Hematopoietic multipotent progenitor cell treated with erythropoietin and hydrocortisone succinate and interleukin-3 and kit ligand, for 15 days (in vitro differentiated cells): ENCODE results near the gene ADAM33.

ENCODE experiments used
- DNase-seq: peaks from one replicate; pipeline ENCODE4 v3.0.0-alpha.2; 2015; ENCODE audit warnings: low spot score

The ADAM33 gene

DNA sequence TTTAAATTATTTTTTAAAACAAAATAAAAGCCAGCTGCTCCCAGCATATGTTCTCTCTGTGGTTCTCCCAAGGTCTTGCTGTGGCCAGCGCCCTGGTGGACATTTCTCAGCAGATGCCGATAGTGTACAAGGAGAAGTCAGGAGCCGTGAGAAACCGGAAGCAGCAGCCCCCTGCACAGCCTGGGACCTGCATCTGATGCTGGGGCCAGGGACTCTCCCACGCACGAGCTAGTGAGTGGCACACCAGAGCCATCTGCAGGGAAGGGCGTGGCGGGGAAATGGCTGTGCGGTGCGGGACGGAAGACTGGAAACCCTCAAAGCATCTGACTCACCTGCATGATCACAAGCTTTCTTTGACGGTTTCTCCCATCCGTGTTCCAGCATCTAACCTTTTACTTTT, 35.2 kb downstream of the ADAM33 start:
- DNase-seq, result no peak

DNA sequence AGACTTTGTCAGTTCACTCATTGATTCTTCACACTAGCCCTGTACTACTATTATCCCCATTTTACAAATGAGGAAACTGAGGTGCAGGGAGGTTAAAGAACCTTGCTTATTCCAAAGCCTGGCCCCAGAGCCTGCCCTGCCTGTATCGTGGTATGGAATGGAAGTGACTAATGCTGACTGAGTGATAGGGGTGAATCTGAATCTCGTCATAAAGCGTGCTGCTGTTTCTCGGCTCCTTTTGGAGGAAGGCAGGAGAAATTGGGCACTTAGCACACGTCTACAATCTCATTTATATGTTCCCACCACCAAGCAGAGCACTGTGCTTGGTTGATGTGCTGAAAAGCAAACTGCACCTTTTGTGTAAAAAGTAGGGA, 35.8 kb downstream of the ADAM33 start:
- no peak for DNase-seq

DNA sequence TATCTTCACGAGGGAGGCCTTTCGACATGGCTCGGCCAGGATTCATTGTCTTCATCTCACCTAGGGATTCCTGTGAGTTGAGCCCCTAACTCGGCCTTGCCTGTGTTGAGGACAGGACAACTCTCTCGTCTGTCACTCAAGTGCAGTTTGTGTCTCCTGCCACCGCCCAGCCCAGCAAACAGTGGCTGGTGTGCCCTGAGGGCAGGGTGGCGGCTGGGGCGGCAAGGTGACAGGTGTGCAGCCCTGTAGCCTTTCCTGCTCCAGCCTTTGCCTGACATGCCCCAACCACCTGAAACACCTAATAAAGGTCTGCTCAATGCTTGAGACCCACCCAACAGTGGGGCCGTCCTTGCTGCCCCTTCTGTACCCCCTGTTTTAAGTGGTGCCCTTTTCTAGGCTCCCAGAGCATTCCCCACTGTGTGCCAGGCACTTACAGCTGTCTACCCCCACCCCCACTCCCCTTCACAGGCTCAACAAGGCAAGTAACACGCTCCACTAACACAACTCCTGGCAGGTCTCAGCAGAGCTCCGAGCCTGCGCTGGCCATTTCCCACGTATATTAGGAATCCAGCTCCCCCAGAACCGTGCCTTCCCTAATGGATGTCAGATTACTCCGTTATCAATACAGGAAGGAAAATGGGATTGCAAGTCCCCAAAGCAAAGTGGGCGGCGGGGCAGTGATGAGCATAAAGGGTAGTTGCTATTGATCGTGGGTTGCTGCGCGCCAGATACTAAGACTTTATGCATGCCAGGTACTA, 36.3 kb downstream of the ADAM33 start:
- no peak for DNase-seq

DNA sequence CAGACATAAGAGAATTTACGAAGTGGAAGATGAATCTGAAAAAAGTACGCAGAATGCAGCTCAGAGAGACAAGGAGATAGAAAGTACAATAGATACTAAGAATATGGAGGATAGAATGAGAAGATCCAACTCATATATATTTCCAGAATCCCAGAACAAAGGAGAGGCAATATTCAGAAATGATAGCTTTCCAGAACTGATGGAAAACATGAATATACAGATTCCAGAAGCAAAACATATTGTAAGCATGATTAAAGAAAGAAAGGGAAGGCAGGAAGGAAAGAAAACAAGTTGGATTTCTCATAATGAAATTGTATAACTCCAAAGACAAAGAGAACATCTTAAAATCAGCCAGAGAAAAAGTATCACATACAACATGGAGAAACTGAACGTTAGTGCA, 41.6 kb downstream of the ADAM33 start:
- DNase-seq, result no peak

DNA sequence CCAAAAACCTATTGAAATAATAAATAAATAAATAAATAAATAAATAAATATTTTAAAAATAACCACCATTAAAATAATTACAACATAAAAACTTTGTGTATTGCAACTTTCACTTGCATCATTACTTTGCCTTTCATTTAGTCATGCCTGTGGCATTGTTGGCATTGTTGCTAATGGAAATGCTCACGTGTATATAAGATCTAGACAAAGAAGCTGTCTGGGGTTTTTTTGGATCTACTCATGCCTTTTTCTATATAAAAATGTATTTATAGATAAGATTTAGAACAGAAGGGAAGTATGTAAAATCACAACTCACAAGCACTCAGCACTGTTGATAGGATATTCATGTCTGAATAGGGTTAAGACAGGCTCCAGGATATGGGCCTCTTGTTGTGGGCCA, 46.5 kb downstream of the ADAM33 start:
- DNase-seq, result no peak

DNA sequence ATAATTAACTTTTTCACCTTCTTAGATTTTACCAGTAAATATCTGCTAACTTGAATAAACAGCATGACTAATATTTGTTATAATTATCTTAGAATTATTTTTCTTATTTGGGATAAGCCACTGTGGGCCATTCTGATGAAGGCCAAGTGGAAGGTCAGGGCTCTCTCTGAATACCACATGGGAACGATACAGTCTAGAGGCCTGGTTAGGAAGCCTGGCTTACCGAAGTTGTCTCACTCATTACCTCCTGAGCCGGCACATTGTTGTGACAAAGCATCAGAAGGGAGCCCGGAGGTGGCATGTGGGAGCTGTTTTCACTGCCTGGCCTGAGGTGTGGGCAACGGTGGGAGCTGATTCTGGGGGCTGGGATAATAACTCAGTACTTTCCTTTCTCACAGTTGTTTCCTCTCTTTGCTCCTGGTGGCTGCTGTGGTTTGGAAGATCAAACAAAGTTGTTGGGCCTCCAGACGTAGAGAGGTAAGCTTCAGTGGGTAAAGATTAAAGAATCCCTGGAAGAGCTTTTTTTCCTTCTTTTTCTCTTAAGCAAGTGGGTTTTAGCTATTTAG, 47.8 kb downstream of the ADAM33 start:
- DNase-seq, result no peak

DNA sequence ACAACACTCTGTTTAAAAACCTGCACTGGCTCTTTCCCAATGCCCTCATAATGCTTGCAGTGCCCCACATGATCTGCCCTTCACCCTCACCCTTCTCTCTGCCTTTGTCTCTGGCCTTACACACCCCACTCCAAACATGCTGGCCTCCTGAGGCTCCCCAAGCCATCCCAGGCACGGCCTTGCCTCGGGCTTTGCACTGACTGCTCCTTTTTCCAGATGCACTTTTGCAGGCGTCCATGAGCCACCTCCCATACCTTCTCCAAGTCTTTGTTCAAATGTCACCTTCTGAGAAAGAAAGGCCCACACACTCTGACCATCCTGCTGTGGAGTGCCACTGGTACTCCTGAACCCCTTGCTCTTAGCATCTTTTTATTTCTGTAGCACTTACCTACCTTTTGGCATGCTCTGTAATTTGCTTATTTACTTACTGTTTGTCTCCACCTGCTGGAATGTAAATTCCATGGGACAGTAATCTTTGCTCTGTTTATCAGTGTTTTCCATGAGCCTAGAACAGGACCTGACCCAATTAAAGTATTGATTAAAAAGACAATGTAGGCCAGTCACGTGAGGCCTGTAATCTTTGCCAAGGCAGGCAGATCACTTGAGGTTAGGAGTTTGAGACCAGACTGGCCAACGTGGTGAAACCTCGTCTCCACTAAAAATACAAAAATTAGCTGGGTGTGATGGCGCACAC, 49.4 kb downstream of the ADAM33 start:
- no peak for DNase-seq

DNA sequence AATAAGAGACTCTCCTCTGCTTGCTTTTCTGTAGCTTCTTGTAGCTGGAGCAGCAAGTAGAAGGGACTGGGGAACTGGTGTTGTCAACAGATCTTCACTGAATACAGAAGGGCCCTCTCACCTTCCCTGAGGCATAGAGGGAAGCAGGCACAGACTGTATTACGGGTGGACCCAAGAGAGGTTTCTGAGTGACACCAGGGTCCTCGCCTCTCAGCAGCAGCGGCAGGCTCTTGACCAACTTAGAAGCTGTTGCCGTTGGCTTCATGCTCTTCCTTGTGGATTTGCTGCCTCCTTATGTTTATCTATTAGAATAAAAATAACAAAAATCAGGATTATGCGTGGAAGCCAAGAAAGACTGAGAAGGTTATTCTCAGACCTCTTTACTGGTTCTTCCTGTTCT, 50.3 kb downstream of the ADAM33 start:
- no peak for DNase-seq

DNA sequence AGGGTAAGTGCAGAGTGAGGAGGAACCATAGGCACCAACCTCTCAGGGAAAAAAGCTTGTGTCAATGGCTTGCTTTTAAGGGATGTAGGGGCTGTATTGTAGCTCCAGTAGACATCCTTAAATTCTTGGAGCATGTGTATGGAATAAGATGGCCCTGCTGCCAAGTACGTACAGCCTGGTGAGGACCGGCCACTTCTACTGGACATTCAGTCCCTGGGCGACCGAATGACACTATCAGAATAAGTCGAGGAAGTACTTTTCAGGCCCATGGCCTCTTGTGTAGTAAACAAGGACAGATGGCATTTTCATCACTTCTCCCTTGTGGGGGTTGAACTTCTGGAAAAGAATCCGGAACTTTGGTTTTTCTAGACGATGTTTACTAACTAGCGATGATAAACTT, 51.4 kb downstream of the ADAM33 start:
- DNase-seq, result no peak

DNA sequence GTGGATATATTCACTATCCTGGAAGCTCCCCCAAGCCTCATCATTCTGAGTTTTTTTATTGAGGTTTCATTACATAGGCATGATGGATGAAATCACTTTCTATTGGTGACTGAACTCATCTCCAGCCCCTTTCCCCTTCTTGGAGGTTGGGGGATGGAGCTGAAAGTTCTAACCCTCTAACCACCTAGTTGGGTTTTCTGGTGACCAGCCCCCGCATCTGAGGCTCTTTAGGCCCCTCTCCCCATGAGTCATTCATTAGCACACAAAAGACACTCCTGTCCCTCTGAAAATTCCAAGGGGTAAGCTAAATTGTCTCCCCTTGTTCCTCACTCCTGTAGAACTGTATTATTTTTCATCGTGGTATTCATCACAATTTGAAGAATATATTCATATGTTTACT, 51.9 kb downstream of the ADAM33 start:
- DNase-seq, result no peak

DNA sequence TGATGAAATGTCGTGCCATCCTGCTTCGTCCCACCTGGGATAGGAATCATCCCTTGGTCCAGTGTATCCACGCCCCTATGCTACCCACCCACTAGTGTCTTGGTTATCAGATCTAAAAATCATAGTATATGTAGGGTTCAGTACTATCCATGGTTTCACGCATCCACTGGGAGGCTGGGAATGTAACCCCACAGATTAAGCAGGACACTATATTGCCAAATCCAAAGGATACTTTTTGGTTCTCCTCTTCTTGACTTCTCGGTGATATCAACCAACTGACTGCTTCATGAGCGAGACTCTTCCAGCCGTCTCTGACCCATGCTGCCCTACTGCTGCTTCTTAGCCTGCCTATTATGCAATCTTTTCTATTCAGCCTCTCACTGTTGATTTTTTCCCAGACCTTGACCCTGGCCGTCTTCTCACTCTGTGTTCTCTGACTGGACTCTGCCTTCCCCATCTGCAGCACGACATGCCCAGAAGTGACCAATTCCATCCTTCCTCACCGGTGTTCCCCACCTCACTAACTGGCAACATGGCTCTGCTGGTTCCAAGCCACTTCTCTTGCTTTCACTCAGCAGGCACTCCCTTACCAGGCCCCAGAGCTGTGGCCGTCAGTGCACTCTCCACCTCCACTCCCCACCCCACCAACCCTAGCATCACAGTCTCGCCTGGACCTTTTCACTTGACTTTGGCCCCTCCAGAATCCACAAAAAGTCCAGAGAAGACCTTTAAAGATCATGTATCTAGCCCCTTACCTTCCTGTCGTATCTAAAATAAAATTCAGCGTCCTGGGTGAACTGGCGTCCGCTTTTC, 53.1 kb downstream of the ADAM33 start:
- no peak for DNase-seq

DNA sequence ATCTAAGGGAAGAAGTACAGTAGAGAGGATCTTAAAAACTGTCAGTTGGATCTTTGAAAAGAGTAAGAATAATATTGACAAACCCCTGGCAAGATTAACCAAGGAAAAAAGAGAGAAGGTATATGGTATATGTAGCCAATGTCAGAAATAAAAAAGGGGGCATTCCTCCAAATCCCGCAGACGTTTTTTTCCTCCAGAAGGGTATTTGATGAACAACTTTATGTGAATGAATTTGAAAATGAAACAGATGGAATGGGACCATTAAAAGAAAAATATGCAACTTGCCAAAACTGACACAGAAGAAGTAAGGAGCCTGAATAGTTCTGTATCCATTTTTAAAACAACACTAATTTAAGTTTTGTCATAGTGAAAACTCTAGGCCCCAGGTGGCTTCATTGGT, 54.3 kb downstream of the ADAM33 start:
- no peak for DNase-seq

DNA sequence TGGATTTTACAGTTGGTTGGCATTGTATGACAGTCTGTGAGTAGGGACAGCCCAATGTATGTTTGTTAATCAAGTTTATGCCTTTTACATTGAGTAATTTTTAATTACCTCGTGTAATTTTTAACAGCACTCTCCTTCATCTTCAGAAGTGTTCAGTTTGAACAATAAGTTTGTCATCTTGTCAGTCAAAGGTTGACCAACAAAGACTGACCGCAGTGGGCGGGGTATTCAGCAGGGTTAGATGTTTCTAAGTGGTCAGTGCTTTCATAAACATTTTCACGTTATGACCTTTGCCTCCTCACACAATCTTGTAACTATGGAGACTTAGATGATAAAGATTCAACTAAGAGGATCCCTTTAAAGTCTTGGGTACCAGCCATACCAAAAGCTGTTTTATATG, 59.4 kb downstream of the ADAM33 start:
- DNase-seq, result no peak

DNA sequence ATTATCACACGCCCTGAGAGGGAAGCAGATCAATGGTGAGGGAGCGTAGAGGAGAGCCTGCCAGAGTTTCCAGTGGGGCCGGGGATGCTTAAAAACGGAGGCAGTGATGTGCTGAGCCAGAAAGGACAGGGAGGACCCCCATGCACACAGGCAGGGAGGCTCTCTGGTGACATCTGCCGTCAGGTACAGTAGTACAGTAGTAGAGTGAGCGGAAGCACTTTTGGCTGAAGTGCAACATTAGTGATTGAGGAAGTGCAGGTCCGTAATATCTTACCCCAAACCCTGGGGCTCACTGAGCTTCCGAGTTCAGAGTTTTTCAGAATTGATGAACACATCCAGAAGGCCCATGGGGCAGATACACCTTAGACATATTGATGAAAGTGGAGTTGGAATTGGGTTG, 60.7 kb downstream of the ADAM33 start:
- no peak for DNase-seq
